HL-60 (cell line): Measurements from ENCODE around the gene IP6K2.

ENCODE experiments used
- DNase-seq, 2 experiments: peaks; one replicate each; pipeline ENCODE4 v3.0.0-alpha.2; 2010 to 2020; ENCODE audit warnings: low read depth in 1 of 2, low spot score in 1 of 2
- H3K27ac ChIP-seq: fragments of 250-450 bp; sonication (Bioruptor Pico); replicated peaks from 2 replicates; pipeline ENCODE4 v1.5.1; 2020; ENCODE audit warnings: mild to moderate bottlenecking, moderate library complexity
- H3K27me3 ChIP-seq: fragments of 250-450 bp; sonication (Bioruptor Pico); 2 replicates; pipeline ENCODE4 v1.5.1; 2021; ENCODE audit warnings: mild to moderate bottlenecking, moderate library complexity; ENCODE audit not compliant: insufficient read depth, poor library complexity, severe bottlenecking
- H3K4me3 ChIP-seq: replicated peaks from 2 replicates; pipeline ENCODE4 v1.5.1; 2011; ENCODE audit warnings: mild to moderate bottlenecking, control low read depth, low read length; ENCODE audit not compliant: insufficient read depth
- GABPA ChIP-seq: IDR thresholded peaks from 2 replicates; pipeline ENCODE4 v1.6.1; 2012; ENCODE audit warnings: low read depth
- POLR2AphosphoS5 ChIP-seq: IDR thresholded peaks from 2 replicates; pipeline ENCODE4 v1.6.1; 2012; ENCODE audit warnings: low read depth
- SPI1 ChIP-seq: IDR thresholded peaks from 2 replicates; pipeline ENCODE4 v1.6.1; 2012; ENCODE audit warnings: low read depth, mild to moderate bottlenecking, borderline replicate concordance
- TF ChIP-seq, protein P1 (sequence below): IDR thresholded peaks from 2 replicates; pipeline ENCODE4 v1.6.1; 2012; ENCODE audit warnings: low read depth; ENCODE audit not compliant: insufficient replicate concordance
- TF ChIP-seq, protein P2 (sequence below): IDR thresholded peaks from one replicate; pipeline ENCODE4 v1.5.1; 2011; ENCODE audit warnings: low read length, control low read depth, inconsistent platforms; ENCODE audit not compliant: insufficient read depth

IP6K2 gene

DNA sequence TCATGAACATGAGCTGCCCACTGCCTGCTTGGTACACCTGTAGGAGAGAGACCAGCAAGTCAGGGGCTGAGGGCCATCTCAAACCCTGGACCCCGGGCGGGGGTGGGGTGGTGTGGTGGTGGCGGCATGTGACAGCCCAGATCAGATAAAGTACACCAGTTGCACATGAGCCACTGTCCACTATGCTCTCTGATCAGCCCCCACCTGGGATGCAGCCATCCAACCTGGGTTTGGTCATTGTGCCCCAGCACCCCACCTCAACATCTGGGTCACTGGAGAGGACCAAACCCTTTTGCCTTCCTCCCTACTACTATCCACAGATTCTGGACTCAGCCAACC is 28.3 kb downstream of the IP6K2 start:
- TF ChIP-seq SPI1 (no peak), POLR2AphosphoS5 (no peak), GABPA (no peak)
- no peak for DNase-seq
- Histone ChIP-seq H3K27me3 (no peaks in the 10 kb centered on the region), H3K4me3 (no peak overlapping the region), H3K27ac (no peak overlapping the region)

DNA sequence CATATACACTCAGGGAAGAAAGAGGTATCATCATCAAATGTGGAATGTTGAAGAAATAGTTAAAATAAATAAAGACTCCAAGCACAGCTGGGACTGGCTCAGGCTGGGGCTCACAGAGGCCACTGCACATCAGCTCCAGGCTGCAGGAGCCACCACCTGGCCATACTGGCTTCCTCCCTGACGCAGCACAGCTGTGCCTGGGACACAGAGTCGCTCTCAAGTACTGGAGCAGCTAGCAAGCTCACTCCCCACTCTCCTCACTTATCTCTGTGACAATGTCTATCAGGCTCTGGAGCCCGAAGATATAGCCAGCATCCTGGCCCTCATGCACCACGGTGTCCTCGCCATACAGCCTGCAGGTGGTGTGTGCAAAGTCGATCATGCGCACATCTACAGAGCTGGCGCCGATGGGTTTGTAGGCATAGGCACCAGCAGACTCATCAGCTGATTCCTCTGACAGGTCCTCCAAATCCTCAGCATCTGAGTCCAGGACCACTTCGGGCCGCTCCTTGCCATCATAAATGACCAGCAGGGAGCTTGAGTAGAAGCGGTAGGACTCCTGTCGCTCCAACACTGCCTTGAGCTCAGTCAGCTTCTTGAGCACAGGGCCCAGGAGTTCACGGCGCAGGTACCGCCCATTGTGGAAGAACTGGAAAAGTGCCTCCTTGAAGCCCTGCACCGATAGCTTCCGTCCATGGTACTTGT is 28.8 kb downstream of the IP6K2 start:
- DNase-seq = no peak
- H3K27me3 ChIP-seq = no peaks in the 10 kb centered on the region
- no peak overlapping the region for H3K4me3 ChIP-seq
- H3K27ac ChIP-seq = no peak overlapping the region
- TF ChIP-seq, protein P1, sequence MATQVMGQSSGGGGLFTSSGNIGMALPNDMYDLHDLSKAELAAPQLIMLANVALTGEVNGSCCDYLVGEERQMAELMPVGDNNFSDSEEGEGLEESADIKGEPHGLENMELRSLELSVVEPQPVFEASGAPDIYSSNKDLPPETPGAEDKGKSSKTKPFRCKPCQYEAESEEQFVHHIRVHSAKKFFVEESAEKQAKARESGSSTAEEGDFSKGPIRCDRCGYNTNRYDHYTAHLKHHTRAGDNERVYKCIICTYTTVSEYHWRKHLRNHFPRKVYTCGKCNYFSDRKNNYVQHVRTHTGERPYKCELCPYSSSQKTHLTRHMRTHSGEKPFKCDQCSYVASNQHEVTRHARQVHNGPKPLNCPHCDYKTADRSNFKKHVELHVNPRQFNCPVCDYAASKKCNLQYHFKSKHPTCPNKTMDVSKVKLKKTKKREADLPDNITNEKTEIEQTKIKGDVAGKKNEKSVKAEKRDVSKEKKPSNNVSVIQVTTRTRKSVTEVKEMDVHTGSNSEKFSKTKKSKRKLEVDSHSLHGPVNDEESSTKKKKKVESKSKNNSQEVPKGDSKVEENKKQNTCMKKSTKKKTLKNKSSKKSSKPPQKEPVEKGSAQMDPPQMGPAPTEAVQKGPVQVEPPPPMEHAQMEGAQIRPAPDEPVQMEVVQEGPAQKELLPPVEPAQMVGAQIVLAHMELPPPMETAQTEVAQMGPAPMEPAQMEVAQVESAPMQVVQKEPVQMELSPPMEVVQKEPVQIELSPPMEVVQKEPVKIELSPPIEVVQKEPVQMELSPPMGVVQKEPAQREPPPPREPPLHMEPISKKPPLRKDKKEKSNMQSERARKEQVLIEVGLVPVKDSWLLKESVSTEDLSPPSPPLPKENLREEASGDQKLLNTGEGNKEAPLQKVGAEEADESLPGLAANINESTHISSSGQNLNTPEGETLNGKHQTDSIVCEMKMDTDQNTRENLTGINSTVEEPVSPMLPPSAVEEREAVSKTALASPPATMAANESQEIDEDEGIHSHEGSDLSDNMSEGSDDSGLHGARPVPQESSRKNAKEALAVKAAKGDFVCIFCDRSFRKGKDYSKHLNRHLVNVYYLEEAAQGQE = no peak
- TF ChIP-seq, protein P2, sequence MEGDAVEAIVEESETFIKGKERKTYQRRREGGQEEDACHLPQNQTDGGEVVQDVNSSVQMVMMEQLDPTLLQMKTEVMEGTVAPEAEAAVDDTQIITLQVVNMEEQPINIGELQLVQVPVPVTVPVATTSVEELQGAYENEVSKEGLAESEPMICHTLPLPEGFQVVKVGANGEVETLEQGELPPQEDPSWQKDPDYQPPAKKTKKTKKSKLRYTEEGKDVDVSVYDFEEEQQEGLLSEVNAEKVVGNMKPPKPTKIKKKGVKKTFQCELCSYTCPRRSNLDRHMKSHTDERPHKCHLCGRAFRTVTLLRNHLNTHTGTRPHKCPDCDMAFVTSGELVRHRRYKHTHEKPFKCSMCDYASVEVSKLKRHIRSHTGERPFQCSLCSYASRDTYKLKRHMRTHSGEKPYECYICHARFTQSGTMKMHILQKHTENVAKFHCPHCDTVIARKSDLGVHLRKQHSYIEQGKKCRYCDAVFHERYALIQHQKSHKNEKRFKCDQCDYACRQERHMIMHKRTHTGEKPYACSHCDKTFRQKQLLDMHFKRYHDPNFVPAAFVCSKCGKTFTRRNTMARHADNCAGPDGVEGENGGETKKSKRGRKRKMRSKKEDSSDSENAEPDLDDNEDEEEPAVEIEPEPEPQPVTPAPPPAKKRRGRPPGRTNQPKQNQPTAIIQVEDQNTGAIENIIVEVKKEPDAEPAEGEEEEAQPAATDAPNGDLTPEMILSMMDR = no peak
- TF ChIP-seq SPI1 = no peak
- no peak for TF ChIP-seq POLR2AphosphoS5
- TF ChIP-seq GABPA = no peak

DNA sequence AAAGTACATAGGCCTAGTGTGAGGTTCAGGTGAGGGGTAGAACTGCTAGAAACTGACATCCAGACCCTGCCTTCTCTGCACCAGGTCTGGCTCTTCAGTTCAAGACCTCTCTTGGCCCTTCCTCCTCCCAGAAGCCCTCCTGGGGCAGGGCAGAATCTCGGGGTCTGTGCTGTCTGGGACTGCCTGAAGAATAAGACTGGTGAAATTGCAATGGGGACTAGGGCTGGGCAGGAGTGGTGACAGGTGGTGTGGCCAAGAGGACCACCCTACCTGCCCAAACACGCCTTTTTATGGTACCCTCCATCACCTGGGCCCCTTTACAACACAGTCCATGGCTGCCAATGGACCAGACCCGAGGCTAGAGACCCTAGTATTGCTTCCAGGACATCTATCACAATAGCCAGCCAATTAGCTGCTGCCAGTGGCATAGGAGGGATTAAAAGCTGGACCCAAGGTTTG is 29.8 kb downstream of the IP6K2 start:
- Histone ChIP-seq H3K4me3 (no peak overlapping the region), H3K27ac (no peak overlapping the region), H3K27me3 (no peaks in the 10 kb centered on the region)
- DNase-seq = no peak
- TF ChIP-seq SPI1 (no peak), POLR2AphosphoS5 (no peak), GABPA (no peak)
- TF ChIP-seq, protein P2 = no peak
- TF ChIP-seq, protein P1 = no peak

DNA sequence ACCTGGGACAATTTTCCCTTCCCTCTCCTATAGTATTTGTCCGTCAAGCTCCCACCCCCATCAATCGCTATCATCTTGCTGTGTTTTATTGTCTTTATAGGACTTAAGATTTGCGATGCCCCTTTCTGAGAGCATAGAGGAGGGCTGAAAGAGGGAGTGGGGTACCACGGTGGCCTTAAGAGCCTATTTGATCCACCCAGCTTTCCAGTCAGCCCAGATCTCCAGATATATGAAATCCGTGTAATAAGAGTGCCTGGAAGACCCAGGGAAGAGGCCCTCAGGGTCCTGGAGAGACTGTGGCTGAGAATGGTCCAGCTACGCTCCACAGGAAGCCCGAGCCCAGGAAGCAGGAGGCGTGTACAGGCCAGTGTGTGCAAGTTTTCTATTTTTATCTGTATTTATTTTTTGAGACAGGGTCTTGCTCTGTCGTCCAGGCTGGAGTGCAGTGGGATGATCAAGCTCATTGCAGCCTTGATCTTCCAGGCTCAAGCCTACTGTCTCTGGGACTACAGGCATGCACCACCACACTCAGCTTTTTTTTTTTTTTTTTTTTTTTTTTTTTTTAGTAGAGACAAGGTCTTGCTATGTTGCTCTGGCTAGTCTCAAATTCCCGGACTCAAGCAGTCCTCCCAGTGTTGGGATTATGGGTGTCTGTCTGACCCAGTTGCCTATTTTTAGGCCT is 30.3 kb downstream of the IP6K2 start:
- TF ChIP-seq GABPA (no peak), POLR2AphosphoS5 (no peak), SPI1 (no peak)
- TF ChIP-seq, protein P1 = no peak
- TF ChIP-seq, protein P2 = no peak
- no peaks in the 10 kb centered on the region for H3K27me3 ChIP-seq
- DNase-seq = no peak
- no peak overlapping the region for H3K4me3 ChIP-seq
- H3K27ac ChIP-seq = no peak overlapping the region
